Measurements from ENCODE around the gene ZNF438. TPM values are rescaled to one million over a fixed set of nuclear protein-coding genes. Genes with fewer than 3 reads are reported as not detected.

ZNF438 gene
- total RNA-seq, 1 donor, result 8.0 TPM

- DNase-seq (ENCODE audit: low read depth), result peak; percentile 91
- TF ChIP-seq CTCF (IDR thresholded peaks at IDR 0.05; ENCODE audit: insufficient read depth, low read length), result no peak
- H3K4me3 ChIP-seq (ENCODE audit: low read depth, low read length), result peak overlapping the region; percentile 67
Observed at GRCh38 chr10:30819341-30820181, 212.1 kb downstream of the ZNF438 start.

GRCh38 chr10:30818854-30819253, 212.8 kb downstream of the ZNF438 start:
- peak overlapping the region; percentile 67 for H3K4me3 ChIP-seq (ENCODE audit: low read depth, low read length)
- TF ChIP-seq CTCF (IDR thresholded peaks at IDR 0.05; ENCODE audit: insufficient read depth, low read length), result no peak
- DNase-seq (ENCODE audit: low read depth), result peak; percentile 78

- no peak for TF ChIP-seq CTCF (IDR thresholded peaks at IDR 0.05; ENCODE audit: insufficient read depth, low read length)
- DNase-seq (ENCODE audit: low read depth), result peak; percentile 69
- peak overlapping the region; percentile 67 for H3K4me3 ChIP-seq (ENCODE audit: low read depth, low read length)
Observed at GRCh38 chr10:30818010-30818660, 213.5 kb downstream of the ZNF438 start.

- TF ChIP-seq CTCF (IDR thresholded peaks at IDR 0.05; ENCODE audit: insufficient read depth, low read length), result no peak
- H3K4me3 ChIP-seq (ENCODE audit: low read depth, low read length), result no peak overlapping the region
- DNase-seq (ENCODE audit: low read depth), result no peak
Observed at GRCh38 chr10:30817541-30817940, 214.1 kb downstream of the ZNF438 start.

- DNase-seq (ENCODE audit: low read depth), result no peak
- H3K4me3 ChIP-seq (ENCODE audit: low read depth, low read length), result no peak overlapping the region
- no peak for TF ChIP-seq CTCF (IDR thresholded peaks at IDR 0.05; ENCODE audit: insufficient read depth, low read length)
Observed at GRCh38 chr10:30816820-30817171, 214.9 kb downstream of the ZNF438 start.

GRCh38 chr10:30816159-30816819, 215.4 kb downstream of the ZNF438 start:
- DNase-seq (ENCODE audit: low read depth), result no peak
- H3K4me3 ChIP-seq (ENCODE audit: low read depth, low read length), result no peak overlapping the region

More at GRCh38 chr10:30816159-30816819, 215.4 kb downstream of the ZNF438 start:
- no peak for TF ChIP-seq CTCF (IDR thresholded peaks at IDR 0.05; ENCODE audit: insufficient read depth, low read length)
